ENCODE results near the gene DMKN. TPM values are rescaled to one million over a fixed set of nuclear protein-coding genes. Genes with fewer than 3 reads are reported as not detected.

DMKN gene
- total and polyA plus RNA-seq, 2 of the 8 experiments (the other 6 are each of a cell fraction or from before 2014, with no cell fraction given): 290 to 330 TPM

GRCh38 chr19:35487656-35488182 is 25.7 kb downstream of the DMKN start (continued):
- TF ChIP-seq EP300 (IDR thresholded peaks at IDR 0.05; ENCODE audit: borderline replicate concordance in 1 of 2, low read depth in 2 of 2, low read length in 2 of 2) (no peak), TAF7 (optimal IDR thresholded peaks at IDR 0.05; ENCODE audit: borderline replicate concordance, low read depth, low read length) (no peak), MAX (IDR thresholded peaks at IDR 0.05) (no peak), BACH1 (IDR thresholded peaks at IDR 0.05; ENCODE audit: low read length) (no peak), NRF1 (IDR thresholded peaks at IDR 0.05; ENCODE audit: low read depth, low read length) (no peak)

All from H1 (cell line).